GM21423 (cell line): Measurements from ENCODE around the gene ADGRG2.
"Not testable (repeated sequence)": the region's sequence is repeated elsewhere in the genome, so short reads cannot be mapped to it uniquely, and the experiment has no call there.

ENCODE experiments used
- ATAC-seq: cut with Tn5 transposase; IDR thresholded peaks from one replicate; pipeline ENCODE4 v1.9.1; 2021; ENCODE audit warnings: mild to moderate bottlenecking, moderate library complexity; ENCODE audit not compliant: unreplicated experiment

The ADGRG2 gene

GRCh38 chrX:19086102-19086772 lies 36.0 kb downstream of the ADGRG2 start:
- ATAC-seq: no peak

DNA sequence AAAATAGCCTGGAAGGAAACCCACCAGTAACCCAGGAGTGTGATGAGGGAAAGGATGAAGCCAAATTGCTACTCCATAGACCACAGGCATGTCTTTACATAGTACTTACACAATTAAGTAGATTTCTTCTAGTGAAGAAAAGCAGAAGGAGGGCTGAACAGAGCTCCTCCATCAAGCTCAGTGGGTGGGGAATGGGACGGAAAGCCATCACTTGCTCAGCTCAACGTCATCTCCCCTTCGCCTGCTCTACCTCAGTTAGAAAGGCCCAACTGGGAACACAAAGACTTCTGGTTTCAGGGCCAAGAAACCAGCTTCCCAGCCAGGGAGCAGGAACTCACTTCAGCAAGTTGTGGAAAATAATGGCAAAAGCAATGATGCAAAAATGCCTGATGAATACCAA lies 36.6 kb downstream of the ADGRG2 start:
- ATAC-seq: no peak

- ATAC-seq: no peak
These were observed 46.5 kb downstream of the ADGRG2 start for GRCh38 chrX:19075754-19076153.

DNA sequence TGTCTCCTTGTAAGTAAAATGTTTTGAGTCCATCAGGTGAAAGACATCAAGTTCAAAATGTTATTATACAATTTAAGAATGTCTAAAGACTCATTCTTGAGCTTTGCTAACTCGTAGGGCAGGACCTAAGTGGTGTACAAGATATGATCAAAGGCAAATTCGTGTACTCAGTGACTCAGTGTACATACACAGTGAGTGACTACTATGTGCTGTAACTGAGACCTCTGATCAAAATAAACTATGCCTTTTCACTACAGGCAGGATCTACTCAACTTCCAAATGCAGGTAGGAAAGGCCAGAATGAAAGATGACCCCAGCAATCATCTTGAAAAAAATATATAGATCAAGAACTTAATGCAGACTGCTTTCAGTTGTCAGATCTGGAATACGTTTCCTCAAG lies 49.9 kb downstream of the ADGRG2 start:
- ATAC-seq: no peak

GRCh38 chrX:19070555-19070994 lies 51.7 kb downstream of the ADGRG2 start:
- ATAC-seq: no peak

DNA sequence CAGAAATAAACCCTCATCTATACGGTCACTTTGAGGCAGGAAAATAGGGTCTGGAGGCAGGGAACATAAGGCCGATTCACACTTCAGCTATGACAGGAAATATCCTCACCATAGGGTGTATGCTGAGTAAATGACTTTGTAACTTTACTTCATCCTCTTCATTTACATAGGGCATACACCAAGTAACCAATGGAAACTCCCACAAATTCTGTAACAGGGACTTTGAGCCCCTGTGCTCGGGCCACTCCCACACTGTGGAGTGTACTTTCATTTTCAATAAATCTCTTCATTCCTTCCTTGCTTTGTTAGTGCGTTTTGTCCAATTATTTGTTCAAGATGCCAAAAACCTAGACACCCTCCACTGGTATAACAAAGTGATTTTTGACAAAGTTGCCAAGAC lies 55.3 kb downstream of the ADGRG2 start:
- ATAC-seq: not testable (repeated sequence)

DNA sequence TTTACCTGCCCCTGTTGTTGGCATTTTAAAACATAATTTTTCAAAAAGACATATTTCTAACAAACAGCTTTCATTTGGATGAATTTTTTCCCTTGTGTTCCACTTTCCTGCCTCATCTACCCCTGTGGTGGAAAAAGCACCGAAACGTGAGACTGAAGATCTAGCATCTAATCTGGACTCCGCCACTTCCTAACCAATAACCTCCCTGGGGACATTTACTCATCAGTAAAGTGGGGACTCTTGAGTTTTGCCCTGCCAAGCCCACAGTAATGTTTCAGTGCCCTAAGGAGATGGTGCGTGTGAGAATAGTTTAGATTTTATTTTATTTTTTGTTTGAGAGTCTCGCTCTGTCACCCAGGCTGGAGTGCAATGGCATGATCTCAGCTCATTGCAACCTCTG lies 56.7 kb downstream of the ADGRG2 start:
- ATAC-seq: no peak

- no peak for ATAC-seq
These were observed 58.1 kb downstream of the ADGRG2 start for GRCh38 chrX:19064175-19064574.

- no peak for ATAC-seq
These were observed 59.2 kb downstream of the ADGRG2 start for GRCh38 chrX:19063030-19063429.

- no peak for ATAC-seq
These were observed 63.2 kb downstream of the ADGRG2 start for GRCh38 chrX:19059067-19059466.

- ATAC-seq: no peak
These were observed 64.4 kb downstream of the ADGRG2 start for GRCh38 chrX:19057856-19058255.

DNA sequence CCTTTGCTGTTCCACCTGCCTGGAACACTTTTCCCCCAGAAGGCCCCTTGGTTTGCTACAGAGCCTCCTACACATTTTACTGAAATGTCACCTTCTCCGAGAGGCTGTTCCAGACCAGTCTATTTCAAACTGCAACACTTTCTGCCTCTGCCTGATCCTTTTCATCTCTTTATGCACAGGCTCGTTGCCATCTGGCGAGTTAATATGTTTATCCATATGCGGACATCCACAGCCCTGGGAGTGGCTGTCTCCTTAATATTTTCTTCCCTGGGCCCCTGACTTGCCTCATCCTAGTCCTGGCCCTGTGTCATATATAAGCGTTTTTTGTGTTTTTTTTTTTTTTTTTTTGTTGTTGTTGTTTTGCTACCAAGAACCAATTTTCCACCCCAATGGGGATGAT lies 73.2 kb downstream of the ADGRG2 start:
- no peak for ATAC-seq

DNA sequence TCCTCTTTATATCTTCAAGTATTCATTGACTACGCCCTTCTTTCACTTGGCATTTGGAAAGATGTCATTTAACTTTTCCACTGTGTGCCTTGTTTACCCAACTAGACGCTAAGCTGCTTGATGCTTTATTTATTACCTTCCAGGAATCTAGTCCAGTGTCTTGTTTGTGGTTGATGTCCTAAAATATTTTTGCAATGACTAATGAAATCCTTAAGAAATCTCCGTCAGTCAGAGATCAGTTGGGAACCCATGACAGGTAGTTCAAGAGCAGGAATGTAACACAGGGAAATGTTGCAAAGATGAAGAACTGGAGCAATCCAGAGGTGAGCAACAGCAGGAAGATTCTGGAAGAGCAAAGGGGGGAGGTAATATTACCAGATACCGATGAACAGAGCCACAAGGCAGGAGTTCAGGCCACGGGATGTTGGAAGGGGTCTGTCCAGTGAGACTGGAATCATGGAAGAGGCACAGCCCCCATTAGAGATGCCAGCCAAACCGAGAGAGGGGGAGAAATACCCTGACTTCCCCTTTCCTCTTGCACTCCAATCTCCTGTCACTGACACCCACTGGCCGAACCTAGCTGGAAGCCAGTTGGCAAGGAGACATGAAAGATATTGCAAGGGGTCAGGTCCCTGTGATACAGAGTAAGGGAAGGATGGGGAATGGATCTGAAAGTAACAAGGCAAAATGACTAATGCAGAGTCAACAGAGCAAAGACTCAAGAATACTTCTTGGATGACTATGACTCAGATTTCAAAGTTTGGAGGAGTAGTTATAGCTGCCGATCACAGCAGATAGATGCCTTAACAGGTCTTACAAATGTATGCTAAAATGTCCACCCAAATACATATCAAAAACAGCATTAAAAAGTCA lies 75.7 kb downstream of the ADGRG2 start:
- no peak for ATAC-seq

DNA sequence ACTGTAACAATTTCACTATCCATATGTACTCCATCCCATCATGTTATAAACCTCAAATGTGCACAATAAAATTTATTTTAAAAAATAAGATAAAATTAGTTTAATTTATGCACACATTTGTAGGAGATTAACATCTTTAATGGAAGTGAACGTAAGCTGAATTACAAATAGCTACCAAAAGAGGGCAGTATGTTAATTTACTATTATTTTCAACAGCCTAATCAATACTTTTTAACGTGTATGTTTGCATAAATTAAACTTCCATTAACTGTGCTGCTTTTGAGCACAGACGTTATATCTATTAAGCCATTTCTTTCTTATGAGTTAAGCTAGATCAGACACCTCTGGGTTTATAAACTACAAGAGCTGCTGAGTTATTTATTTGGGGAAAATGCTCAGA lies 81.9 kb downstream of the ADGRG2 start:
- no peak for ATAC-seq

DNA sequence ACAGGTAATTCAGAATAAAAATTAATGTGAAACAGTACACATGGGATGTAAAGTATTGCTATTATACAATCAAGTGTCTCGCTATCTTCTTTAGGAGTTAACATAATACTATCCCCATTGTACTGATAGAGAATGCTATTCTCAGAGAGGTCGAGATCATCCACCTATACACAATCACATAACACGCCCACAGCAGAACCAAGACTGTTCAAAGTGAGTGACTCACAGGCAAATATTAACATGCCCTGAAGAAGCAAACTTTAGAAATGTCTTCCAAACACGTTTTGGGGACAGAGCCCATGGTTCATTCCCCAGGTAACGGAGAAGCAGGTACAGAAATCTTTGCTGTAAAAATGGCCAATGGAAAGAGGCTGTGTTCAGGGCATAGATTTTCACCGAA lies 88.2 kb downstream of the ADGRG2 start:
- no peak for ATAC-seq

- ATAC-seq: no peak
These were observed 91.5 kb downstream of the ADGRG2 start for GRCh38 chrX:19030805-19031204.

- no peak for ATAC-seq
These were observed 93.7 kb downstream of the ADGRG2 start for GRCh38 chrX:19028560-19028959.

- no peak for ATAC-seq
These were observed 97.9 kb downstream of the ADGRG2 start for GRCh38 chrX:19024366-19024765.

GRCh38 chrX:19019996-19020395 lies 102.3 kb downstream of the ADGRG2 start:
- no peak for ATAC-seq

- no peak for ATAC-seq
These were observed 105.0 kb downstream of the ADGRG2 start for GRCh38 chrX:19017271-19017670.

GRCh38 chrX:19016614-19017013 lies 105.7 kb downstream of the ADGRG2 start:
- ATAC-seq: not testable (repeated sequence)

DNA sequence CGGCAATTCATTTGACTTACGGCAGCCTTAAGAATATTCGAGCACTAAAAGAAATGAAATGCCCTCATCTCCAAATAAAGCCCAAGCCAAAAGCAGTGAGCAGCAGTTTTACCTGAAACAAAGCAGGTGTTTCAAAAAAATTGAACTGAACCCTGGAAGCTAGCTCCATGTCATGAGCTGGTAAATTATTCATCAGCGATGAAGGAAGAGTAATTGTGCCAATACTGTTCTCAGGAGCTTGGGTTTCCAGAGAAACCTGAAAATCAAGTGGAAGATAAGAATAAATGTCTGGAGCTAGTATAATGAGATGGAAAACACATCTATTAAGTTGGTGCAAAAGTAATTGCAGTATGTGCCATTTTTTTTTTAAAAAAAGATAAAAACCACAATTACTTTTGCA lies 114.4 kb downstream of the ADGRG2 start:
- ATAC-seq: no peak
